ENCODE data around the gene GSTT2. TPM values are rescaled to one million over a fixed set of nuclear protein-coding genes. Genes with fewer than 3 reads are reported as not detected.

Gene GSTT2
- total and polyA plus RNA-seq, 11 donors, result 0.30 to 2.1 (median 0.60) TPM; not detected in 8

DNA sequence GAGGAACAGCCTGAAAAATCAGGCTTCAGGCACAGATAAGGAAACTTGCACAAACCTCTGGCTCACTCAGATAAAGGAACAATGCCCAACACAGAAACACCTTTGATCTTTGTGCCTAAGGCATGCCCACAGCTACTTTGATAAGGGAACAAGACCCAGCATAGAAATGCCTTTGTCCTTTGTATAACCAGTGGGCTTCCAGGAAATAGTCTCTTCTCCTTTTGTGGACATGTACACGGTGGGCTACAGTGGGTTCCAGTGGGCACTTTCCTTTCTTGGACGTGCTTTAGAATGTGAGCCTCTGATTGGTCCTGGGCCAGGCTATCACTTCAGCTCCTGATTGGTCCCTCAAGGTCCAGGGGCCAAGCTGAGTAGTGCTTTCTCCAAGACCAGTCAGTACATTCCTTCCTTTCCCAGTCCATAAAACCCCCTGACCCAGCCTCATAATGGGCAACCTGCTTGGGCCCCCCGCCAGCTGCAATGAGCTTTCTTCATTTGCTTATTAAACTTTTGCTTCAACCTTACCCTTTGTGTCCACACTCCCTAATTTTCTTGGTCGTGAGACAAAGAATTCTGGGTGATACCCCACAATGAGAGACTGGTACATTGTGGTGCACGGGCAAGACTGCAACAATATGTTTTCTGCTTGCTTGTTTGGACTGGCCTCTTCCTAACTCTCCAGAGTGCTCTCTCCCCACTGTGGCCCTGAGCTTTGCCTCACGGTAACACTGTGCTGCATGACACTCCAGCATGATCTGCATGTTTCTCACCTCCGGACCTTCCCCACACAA, 29.5 kb downstream of the GSTT2 start:
- no peaks in the 10 kb centered on the region for H3K36me3 ChIP-seq
- H3K9me3 ChIP-seq, result no peaks in the 10 kb centered on the region
- no peaks in the 10 kb centered on the region for H3K27me3 ChIP-seq
- intact Hi-C loops (cut with DNase I), result loop anchor here in 8 of 10 donors (5.0 to 10.0 kb wide), 7 partner anchors 57 to 165 kb away; no protein-coding TSS in a partner anchor
- no peak overlapping the region for H3K4me3 ChIP-seq
- ATAC-seq (no peak), DNase-seq (no peak)
- H3K4me1 ChIP-seq, result peaks cover 0 to 32% (median 22%) of the 10 kb centered on the region in 12 donors
- H3K27ac ChIP-seq, result no peak overlapping the region
- 81 to 89% (median 87%) methylated on average over 7 of the region's 7 CpGs for WGBS, 4 donors
- TF ChIP-seq, protein P1, sequence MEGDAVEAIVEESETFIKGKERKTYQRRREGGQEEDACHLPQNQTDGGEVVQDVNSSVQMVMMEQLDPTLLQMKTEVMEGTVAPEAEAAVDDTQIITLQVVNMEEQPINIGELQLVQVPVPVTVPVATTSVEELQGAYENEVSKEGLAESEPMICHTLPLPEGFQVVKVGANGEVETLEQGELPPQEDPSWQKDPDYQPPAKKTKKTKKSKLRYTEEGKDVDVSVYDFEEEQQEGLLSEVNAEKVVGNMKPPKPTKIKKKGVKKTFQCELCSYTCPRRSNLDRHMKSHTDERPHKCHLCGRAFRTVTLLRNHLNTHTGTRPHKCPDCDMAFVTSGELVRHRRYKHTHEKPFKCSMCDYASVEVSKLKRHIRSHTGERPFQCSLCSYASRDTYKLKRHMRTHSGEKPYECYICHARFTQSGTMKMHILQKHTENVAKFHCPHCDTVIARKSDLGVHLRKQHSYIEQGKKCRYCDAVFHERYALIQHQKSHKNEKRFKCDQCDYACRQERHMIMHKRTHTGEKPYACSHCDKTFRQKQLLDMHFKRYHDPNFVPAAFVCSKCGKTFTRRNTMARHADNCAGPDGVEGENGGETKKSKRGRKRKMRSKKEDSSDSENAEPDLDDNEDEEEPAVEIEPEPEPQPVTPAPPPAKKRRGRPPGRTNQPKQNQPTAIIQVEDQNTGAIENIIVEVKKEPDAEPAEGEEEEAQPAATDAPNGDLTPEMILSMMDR (IDR thresholded peaks at IDR 0.05), result no peak
- no peak for TF ChIP-seq POLR2A (IDR thresholded peaks at IDR 0.05)

DNA sequence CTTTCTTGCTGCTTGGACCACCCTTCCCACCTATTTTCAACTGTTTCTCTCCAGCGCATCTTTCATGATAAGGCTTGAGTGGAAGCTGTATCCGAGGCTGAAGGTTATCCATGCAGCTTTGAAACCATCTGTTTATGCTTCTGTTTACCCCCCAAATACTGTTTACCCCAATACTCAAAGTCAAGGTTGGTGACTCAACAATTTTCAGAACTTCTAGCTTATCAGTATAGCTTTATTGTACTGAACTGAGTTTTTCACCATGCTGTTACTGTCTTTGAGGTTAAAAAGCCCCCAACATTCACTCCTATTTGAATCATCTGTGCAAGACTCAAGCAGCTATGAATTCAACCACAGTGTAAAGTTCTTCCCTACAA, 30.1 kb downstream of the GSTT2 start:
- H3K27ac ChIP-seq, result no peak overlapping the region
- TF ChIP-seq, protein P1 (IDR thresholded peaks at IDR 0.05), result no peak
- no peak for TF ChIP-seq POLR2A (IDR thresholded peaks at IDR 0.05)
- H3K27me3 ChIP-seq, result no peaks in the 10 kb centered on the region
- no peaks in the 10 kb centered on the region for H3K36me3 ChIP-seq
- ATAC-seq (no peak), DNase-seq (no peak)
- 91 to 98% (median 93%) methylated on average over 2 of the region's 2 CpGs for WGBS, 4 donors
- H3K9me3 ChIP-seq, result no peaks in the 10 kb centered on the region
- no peak overlapping the region for H3K4me3 ChIP-seq
- peaks cover 0 to 30% (median 19%) of the 10 kb centered on the region in 12 donors for H3K4me1 ChIP-seq
- intact Hi-C loops (cut with DNase I), result loop anchor here in 1 of 10 donors (10.0 kb wide), 1 partner anchor 145 kb away; no protein-coding TSS in a partner anchor

DNA sequence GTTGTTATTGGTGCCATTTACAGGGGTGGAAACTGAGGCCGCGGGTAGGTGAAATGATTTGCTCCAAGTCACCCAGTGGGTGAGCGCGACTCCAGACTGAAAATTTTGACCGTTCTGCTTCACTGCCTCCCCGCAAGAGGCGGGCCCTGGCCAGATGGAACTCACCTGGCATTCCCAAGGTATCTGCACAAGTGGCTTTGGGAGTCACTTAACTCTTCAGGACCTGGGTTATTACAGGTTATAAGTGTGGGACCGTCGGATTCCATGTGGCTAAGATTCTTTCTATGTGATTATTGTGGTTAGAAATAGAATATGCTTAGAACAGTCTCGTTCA, 31.8 kb downstream of the GSTT2 start:
- TF ChIP-seq, protein P1 (IDR thresholded peaks at IDR 0.05), result no peak
- TF ChIP-seq POLR2A (IDR thresholded peaks at IDR 0.05), result no peak
- Histone ChIP-seq H3K27ac (peak overlapping the region; percentile 33 to 92 (median 84)), H3K4me3 (peak overlapping the region; percentile 57 to 98 (median 94)), H3K27me3 (no peaks in the 10 kb centered on the region), H3K4me1 (peaks cover 0 to 18% (median 12%) of the 10 kb centered on the region in 12 donors), H3K9me3 (peaks cover 0 to 3% (median 0%) of the 10 kb centered on the region in 12 donors), H3K36me3 (no peaks in the 10 kb centered on the region)
- no peak for DNase-seq
- intact Hi-C loops (cut with DNase I), result loop anchor here in 1 of 10 donors (10.0 kb wide), 1 partner anchor 143 kb away; no protein-coding TSS in a partner anchor
- ATAC-seq, result peak in 1 of 4 donors; percentile 1
- 1 to 2% (median 1%) methylated on average over 10 of the region's 10 CpGs for WGBS, 4 donors

DNA sequence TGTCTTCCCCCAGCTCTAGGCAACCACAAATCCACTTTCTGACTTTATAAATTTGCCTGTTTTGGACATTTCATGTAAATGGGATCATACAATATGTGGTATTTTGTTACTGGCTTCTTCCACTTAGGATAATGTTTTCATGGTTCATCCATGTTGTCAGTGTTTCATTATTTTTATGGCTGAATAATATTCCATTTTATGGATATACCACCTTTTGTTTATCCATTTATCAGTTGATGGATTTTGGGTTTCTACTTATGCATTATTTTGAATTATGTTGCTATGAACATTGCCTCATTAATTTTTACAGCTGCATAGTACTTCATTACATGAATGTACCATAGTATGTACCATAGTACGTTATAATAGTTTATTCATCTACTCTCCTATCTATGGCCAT, 36.2 kb downstream of the GSTT2 start:
- no peak overlapping the region for H3K4me3 ChIP-seq

More for the DNA sequence above, 36.2 kb downstream of the GSTT2 start:
- no peak for TF ChIP-seq POLR2A (IDR thresholded peaks at IDR 0.05)
- TF ChIP-seq, protein P1 (IDR thresholded peaks at IDR 0.05), result no peak
- DNase-seq (no peak), ATAC-seq (no peak)
- no peak overlapping the region for H3K27ac ChIP-seq
- H3K9me3 ChIP-seq, result peaks cover 0 to 3% (median 0%) of the 10 kb centered on the region in 12 donors
- 95 to 100% (median 98%) methylated on average over 1 of the region's 1 CpG for WGBS, 4 donors
- intact Hi-C loops (cut with DNase I), result loop anchor here in 1 of 10 donors (5.0 to 10.0 kb wide), 2 partner anchors 41 to 139 kb away; no protein-coding TSS in a partner anchor
- no peaks in the 10 kb centered on the region for H3K27me3 ChIP-seq
- peaks cover 0 to 18% (median 12%) of the 10 kb centered on the region in 12 donors for H3K4me1 ChIP-seq
- peaks cover 0 to 12% (median 5%) of the 10 kb centered on the region in 9 donors for H3K36me3 ChIP-seq

All from heart left ventricle (tissue), 16 donors.